Activated naive CD4-positive, alpha-beta T cell (primary cell): ENCODE results near the gene OR51G1.
"Not testable (repeated sequence)": the region's sequence is repeated elsewhere in the genome, so short reads cannot be mapped to it uniquely, and the experiment has no call there.

ENCODE experiments used
- DNase-seq, 4 experiments: peaks; one replicate each; lab custom pipeline; 2025; lab: John Stamatoyannopoulos, UW

OR51G1 gene, protein sequence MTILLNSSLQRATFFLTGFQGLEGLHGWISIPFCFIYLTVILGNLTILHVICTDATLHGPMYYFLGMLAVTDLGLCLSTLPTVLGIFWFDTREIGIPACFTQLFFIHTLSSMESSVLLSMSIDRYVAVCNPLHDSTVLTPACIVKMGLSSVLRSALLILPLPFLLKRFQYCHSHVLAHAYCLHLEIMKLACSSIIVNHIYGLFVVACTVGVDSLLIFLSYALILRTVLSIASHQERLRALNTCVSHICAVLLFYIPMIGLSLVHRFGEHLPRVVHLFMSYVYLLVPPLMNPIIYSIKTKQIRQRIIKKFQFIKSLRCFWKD

DNA sequence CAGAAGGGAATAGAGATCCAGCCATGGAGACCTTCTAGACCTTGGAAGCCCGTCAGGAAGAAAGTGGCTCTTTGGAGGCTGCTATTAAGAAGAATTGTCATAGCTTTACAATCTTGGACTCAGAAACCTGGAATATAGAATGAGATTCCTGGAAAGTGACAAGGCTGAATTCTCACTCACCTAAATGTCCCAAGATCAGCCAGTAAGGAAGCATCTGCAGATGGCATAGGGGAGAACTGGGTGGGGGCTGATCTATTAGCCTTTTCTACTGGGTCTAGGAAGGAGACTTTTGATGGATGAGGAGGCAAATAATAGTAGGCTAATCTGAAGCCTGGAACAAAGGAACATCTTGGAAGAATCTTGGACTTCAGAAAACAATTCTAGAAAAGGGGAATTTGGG is at the start of gene OR51G1:
TSS of gene OR51G1 (minus strand) at position 101 of the 400 bp plus-strand sequence. CDS start at position 101, 0 bp downstream.
- DNase-seq, result no peak

DNA sequence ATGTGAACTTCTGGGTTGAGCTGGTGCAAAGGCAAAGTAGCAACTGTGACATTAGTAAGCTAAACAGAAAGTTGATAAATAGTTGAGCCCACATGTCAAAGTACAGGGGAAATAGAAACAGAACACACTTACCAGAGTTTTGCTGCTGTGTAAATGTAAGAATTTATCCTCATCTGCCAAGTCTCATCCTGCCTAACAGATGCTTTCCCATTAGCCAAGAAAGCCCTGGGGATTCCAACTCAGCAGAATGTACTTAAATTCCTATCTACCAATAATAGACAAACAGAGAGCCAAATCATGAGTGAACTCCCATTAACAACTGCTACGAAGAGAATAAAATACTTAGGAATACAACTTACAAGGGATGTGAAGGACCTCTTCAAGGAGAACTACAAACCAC is 38.7 kb upstream of the OR51G1 start:
- DNase-seq, result no peak

DNA sequence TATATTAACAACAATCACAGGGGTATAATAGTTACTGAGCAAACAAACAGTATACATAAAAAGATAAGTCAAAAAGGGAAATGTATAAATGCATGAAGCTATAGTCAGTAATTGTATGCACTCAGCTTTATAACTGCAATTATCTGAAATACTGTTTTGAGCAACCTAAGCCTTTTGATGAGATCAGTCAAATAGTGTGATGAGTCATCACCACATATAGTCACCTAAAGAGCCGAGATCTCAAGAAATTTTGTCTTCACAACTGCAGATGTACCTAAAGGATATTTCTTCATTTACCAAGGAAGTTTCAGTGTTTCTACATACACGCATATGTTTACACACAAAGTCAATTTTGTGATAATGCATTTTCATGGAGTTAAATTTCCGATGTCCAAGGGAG is 36.7 kb upstream of the OR51G1 start:
- DNase-seq, result no peak

DNA sequence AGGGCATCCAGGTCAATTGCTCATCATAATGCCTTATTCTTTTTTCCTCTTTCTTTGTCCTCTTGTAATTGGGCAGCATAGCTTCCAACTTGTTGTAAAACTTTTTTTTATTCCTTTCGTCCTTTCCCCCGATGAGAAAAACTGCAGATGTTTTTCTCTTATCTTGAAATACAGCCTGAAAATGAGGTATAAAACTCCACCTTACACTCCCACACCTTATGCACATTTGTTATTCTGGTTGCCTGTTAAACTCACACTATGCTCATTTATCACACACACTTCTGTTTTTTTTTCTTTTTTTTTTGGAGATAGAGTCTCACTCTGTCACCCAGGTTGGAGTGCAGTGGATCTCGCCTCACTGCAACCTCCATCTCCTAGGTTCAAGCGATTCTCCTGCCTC is 33.3 kb upstream of the OR51G1 start:
- DNase-seq, result no peak

DNA sequence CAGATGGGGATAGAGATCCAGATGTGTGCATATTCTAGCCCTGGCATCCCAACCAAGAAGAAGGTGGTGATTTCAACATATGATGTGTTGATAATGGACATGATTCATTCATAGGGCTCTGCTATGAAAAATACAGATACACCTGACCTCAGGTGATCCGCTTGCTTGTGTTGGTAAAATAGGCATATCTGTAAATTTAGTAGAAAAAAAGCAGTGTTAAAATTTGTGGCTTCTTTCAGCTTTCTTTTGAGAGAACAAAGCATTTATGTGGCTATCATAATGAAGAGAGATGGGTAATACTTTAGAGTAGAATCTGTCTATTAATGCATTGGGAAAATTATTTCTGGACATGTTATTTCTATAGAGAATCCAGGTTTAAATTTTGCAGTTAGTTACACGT is 31.5 kb upstream of the OR51G1 start, which contains the start of gene OR51A2:
TSS of gene OR51A2 (minus strand) at position 101 of the 400 bp plus-strand sequence. CDS start at position 101, 0 bp downstream.
- not testable (repeated sequence) for DNase-seq

DNA sequence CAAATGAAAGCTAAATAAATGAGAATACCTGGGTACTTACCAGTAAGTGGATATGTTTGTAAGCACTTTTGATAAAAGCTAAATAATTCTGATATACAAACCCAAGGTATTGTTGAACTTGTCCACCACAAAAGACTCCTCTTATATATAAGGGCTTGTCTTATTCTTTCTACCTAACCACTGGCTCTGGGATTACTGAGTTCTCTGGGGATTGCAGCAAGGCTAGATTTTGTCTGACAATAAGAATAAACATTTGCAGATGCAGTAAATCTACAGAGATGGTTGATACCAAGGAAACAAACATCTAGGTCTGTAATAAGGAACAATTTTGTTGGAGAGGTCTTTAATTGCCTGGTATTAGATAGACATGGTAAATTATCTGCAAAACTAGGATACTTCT is 23.4 kb upstream of the OR51G1 start, which contains the start of gene OR51A4:
TSS of gene OR51A4 (minus strand) at position 101 of the 400 bp plus-strand sequence. CDS start 505 bp downstream, outside the sequence.
- DNase-seq, result no peak

DNA sequence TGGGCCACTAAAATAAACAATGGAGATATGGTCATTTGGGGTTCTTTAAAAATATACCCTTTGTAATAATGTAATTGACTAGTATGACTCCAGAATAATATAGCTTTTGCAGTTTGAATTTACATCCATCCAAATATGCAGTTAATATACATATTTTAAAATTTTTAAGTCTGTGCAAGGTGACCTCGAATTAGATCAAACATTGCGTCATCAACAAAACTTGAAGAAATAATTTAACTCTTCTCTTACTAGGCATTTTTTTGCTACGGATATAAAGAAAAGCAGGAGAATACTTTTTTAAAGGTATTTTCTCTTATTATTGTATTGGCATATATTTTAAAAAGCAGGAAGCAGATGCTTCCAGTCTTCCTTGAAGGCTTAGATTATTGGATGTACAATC is 12.6 kb upstream of the OR51G1 start:
- no peak for DNase-seq

DNA sequence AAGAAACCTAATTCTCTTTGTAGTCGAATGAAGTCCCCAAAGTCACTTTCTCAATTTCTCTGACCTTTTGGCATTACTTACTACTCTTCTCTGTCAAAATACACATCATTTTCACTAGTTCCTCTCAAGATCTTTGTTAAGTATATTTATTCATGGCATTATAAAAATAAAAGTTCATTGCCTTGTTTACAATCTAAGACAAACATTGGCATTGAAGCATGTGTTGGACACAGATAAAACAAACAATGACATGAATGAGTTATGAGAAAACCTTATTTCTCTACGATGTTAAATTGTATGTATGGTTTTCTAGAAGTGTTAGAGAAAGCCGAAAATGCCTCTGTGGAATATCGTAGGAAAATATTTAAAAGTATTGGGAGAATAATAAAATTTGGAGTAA is 8.6 kb upstream of the OR51G1 start:
- no peak for DNase-seq

DNA sequence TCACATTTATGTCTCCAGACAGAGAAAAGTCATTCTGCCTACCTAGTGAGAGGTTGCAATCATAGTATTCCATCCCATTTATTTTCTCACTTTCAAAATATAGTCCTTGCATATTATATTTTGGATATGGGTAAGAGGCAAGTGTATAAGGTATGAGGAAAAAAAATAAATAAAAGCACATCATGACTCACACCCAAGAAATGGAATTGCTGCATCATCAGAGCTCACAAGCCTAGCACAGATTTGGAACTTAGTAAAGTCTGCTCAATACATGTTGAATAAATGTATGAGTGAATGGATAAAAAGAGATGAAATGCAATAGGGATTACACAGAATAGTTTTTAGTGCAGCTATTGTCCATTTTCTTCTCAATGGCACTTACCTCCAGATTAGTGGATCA is 2.5 kb upstream of the OR51G1 start:
- DNase-seq, result no peak

DNA sequence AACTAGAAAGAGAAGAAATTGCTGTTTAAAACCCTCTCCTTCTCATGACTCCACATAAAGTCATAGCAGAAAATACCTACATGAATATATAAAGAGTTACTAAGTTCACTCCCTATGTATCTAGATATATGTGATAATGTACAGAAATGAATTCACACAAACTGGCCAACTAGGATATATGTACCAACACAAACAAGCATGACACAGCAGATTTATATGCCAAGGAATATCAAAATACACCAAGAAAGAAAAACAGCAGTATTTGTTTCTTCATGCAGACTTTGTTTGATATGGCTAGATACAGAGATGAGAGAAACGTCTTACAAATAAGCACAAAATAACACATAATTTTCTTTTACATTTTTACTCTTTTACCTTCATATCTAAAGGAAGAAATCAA is 1.8 kb downstream of the OR51G1 start:
- DNase-seq, result no peak

DNA sequence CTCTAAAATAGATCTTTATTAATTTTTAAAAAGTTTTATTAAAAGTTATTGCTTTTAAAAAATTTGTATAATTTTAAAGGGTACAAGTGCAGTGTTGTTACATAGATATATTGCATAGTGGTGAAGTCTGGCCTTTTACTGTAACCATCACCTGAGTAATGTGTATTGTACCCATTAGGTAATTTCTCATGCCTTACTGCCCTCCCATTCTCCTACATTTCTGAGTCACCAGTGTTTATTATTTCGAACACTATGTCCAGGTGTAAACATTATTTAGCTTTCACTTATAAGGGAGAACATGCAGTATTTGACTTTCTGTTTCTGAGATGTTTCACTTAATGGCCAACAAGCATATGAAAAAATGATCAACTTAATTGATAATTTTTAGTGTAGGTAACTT is 2.3 kb downstream of the OR51G1 start:
- DNase-seq, result no peak

DNA sequence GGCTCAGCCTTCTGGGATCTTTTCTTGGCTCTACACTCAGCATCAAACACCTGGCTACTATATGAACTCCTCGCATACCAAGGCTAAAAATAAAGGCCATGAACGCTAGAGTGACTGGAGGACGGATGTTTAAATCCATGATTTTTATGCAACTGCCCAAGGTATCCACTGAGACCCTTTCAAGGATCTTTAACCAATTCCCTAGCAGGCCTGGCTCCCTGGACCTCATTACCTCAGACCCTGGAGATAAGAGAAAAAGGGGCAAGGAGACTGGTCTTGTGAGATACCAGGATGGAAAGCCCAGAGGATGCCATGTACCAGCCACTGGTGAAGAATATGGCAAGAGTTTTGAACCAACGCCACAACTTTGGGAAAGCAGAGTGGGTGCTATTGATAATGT is 4.9 kb downstream of the OR51G1 start, which contains the start of gene OR51G2:
TSS of gene OR51G2 (minus strand) at position 101 of the 400 bp plus-strand sequence. CDS start 3,687 bp downstream, outside the sequence.
- no peak for DNase-seq

DNA sequence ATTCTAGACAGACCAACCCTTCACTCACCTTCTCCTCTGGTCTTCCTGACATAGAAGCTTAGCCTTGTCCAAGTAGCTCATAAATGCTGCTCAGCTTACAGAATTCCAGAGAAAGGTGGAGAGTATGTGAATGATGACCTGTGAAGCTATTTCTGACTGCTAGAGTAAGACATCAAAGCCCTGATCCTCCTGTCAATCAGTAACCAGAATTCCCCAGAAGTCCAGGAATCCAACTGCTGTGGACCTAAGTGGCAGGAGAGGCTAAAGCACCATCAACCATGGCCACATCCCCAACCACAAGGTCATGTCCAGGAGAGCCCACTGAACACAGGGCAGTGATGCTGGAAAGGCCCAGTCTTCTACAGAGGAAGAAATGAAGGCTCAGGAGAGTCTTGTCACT is 7.6 kb downstream of the OR51G1 start:
- no peak for DNase-seq

DNA sequence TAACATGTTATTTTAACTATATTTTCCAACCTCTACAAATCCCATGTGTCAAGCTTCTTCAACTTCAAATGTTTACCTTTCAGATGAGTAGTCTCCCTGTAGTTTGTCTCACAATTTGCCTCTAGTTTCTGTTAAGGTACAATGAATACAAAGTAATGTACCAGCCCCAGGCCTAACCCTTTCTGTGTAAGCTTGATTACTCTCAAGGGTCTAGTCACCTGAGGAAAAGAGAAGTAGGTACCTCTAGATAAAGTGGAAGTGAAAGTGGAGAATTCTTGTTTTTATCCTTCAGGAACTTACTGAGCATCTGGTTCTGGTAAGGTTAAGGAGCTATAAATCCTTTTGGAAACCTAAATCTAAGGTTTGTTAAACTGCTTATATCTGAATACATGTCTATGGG is 20.7 kb downstream of the OR51G1 start, which contains the start of gene OR51A7:
TSS of gene OR51A7 (plus strand) at position 300 of the 400 bp plus-strand sequence. CDS start 3,587 bp downstream, outside the sequence.
- DNase-seq, result no peak

DNA sequence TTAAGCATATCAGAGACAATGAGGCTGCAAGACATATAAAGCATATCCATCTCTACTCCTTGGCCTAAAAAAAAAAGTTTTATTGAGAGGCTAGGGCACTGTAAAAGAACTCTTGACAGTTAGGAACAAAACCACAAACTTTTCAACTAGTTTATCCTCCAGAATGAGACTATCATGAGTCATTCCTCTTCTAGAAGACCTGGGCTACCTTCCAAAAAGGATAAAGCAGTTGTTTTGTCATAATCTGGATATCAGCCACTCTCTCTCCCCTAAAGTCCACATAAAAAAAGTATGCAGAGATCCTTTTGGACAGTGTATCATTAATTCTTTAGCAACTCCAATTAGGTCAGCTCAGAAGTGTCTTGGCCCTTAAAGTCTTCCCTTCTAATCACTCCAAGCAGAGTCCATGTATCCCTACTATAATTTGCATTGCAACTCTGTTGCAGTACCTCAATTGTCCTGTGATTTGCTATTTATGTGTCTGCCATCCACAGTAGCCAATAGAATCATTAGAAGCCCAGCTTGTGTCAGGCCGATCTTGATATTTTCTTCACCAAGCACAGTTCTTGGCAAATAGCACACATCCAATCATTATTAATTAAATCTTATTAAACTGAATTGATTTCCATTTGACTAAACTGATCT is 32.0 kb downstream of the OR51G1 start:
- DNase-seq, result no peak

DNA sequence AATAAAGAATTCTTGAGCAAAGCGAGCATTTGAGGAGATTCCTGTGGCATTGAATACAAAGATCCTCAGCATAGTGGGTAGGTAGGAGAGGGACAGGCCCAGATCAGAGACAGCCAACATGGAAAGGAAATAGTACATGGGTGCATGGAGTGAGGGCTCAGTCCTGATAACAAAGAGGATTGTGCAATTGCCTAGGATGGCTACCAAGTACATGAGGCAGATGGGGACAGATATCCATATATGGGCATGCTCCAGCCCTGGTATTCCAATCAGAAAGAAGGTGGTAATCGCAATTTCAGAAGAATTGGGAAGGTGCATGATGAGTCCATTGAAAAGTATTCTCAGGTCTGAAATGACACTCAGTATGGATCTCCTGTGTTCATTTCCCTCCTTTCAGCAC is 33.9 kb downstream of the OR51G1 start:
- DNase-seq, result no peak

DNA sequence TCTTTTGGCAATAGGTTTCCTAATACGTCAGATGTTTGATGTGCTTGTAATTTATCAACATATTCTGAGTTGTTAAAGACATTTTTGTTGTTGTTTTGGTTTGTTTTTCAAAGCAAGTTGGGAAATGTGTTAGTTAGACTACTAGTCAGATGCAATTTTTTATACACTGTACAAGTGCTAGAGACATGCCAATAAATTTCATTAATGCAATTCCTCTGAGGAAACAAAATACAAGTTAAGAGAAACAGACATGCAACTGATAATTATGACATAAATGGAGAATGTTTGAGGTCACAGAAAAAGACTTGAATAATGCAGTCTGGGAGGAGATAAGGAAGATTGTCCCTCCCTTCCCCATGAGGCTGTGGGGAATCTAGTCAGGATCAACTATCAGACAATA is 36.5 kb downstream of the OR51G1 start:
- no peak for DNase-seq

DNA sequence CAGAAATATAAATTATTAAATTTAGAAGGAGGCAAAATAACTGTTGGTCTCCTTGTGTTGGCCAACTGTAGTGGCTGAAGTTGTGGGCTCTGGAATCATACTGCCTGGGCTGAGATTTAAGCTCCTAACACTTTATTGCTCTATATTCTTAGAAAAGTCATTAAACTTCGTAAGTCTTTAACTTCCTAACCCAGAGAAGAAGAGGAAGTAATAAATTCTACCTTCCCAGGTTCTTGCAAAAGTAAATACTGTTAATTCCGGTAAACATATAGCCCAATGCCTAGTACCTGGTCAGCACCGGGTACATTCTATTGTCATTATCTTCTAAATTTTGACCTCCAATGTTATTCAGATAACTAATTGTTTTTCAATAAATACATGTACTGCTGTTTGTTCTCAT is 38.0 kb downstream of the OR51G1 start:
- DNase-seq, result no peak

DNA sequence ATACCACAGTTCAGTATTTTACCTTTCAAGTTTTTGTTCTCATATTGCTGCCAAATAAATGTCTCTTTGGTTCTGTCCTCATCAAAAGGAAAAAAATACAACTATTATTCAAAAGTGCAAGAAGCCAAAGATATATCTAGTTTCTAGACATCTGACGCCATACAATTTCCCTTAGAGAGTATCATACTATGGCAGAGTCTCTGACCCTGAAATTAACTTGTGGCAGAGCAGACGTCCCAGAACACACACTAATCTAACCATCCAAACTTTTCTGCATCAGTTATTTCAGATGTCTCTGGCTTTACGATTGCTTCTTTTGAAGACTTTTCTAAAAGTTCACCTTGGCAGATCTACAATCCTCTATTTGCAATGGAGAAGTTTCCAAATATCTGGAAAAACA is 39.8 kb downstream of the OR51G1 start:
- DNase-seq, result no peak

DNA sequence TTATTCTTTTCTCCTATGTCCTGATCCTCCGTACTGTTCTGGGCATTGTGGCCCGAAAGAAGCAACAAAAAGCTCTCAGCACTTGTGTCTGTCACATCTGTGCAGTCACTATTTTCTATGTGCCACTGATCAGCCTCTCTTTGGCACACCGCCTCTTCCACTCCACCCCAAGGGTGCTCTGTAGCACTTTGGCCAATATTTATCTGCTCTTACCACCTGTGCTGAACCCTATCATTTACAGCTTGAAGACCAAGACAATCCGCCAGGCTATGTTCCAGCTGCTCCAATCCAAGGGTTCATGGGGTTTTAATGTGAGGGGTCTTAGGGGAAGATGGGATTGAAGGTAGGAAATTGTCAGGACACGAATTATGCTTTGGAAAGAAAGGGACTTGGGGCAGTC is 41.6 kb downstream of the OR51G1 start:
- no peak for DNase-seq

DNA sequence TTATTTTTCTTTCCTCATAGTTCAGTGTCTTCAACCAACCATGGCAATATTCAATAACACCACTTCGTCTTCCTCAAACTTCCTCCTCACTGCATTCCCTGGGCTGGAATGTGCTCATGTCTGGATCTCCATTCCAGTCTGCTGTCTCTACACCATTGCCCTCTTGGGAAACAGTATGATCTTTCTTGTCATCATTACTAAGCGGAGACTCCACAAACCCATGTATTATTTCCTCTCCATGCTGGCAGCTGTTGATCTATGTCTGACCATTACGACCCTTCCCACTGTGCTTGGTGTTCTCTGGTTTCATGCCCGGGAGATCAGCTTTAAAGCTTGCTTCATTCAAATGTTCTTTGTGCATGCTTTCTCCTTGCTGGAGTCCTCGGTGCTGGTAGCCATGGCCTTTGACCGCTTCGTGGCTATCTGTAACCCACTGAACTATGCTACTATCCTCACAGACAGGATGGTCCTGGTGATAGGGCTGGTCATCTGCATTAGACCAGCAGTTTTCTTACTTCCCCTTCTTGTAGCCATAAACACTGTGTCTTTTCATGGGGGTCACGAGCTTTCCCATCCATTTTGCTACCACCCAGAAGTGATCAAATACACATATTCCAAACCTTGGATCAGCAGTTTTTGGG is 42.2 kb downstream of the OR51G1 start, which contains the start of gene OR51T1:
TSS of gene OR51T1 (plus strand) at position 41 of the 641 bp plus-strand sequence. CDS start at position 41, 0 bp downstream.
- no peak for DNase-seq

DNA sequence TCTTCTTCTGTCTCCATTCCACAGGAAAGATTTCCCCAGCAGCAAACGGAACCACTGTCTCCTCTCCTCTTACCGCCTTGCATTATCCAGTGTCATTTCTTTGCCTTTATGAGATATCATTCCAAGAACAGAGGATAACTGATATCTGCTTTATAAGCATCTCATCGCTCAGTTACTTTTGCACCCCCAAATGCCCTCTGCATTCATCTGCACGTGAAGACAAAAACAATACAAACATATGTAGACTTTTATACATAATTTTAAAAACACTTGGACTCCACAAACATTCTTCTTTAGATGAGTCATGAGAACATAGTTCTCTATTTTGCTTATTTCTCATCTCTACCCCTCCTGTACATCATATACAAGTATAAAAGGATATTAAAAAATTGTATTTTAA is 43.0 kb downstream of the OR51G1 start:
- no peak for DNase-seq
